NCI-H1417 treated with DMSO at 0.1 percent for 48 hours (cell line): ENCODE data around the gene PTH2.
"Not testable (repeated sequence)": the region's sequence is repeated elsewhere in the genome, so short reads cannot be mapped to it uniquely, and the experiment has no call there.

Source experiments
- DNase-seq: peaks from one replicate; lab custom pipeline; 2025; lab: John Stamatoyannopoulos, UW

The PTH2 gene

GRCh38 chr19:49378512-49378911 lies 44.7 kb downstream of the PTH2 start:
- DNase-seq, result no peak

GRCh38 chr19:49374665-49375434 lies 48.4 kb downstream of the PTH2 start:
- DNase-seq, result no peak

- DNase-seq, result not testable (repeated sequence)
Measured at GRCh38 chr19:49373174-49373573, 50.1 kb downstream of the PTH2 start.
